ENCODE data around the gene GYPB.
"Not testable (repeated sequence)": the region's sequence is repeated elsewhere in the genome, so short reads cannot be mapped to it uniquely, and the experiment has no call there.

GYPB gene

GRCh38 chr4:144030708-144031107 lies 11.5 kb upstream of the GYPB start:
- not testable (repeated sequence) for H3K9ac ChIP-seq (ENCODE audit: low read depth, low read length); H3K9me3 ChIP-seq (ENCODE audit: control insufficient read depth, insufficient read depth, low read length); H3K4me3 ChIP-seq (ENCODE audit: low read depth, low read length); H3K36me3 ChIP-seq (ENCODE audit: control insufficient read depth, insufficient read depth, low read length); H3K27me3 ChIP-seq (ENCODE audit: control insufficient read depth, insufficient read depth, low read length); H3K4me1 ChIP-seq (ENCODE audit: control insufficient read depth, insufficient read depth, low read length)

- H3K9ac ChIP-seq (ENCODE audit: low read depth, low read length); H3K9me3 ChIP-seq (ENCODE audit: control insufficient read depth, insufficient read depth, low read length); H3K36me3 ChIP-seq (ENCODE audit: control insufficient read depth, insufficient read depth, low read length): not testable (repeated sequence)
Observed at GRCh38 chr4:144026682-144027081, 7.5 kb upstream of the GYPB start.

GRCh38 chr4:144024399-144025053 lies 5.3 kb upstream of the GYPB start:
- H3K4me3 ChIP-seq (ENCODE audit: low read depth, low read length); H3K27me3 ChIP-seq (ENCODE audit: control insufficient read depth, insufficient read depth, low read length); H3K9ac ChIP-seq (ENCODE audit: low read depth, low read length); H3K9me3 ChIP-seq (ENCODE audit: control insufficient read depth, insufficient read depth, low read length); H3K36me3 ChIP-seq (ENCODE audit: control insufficient read depth, insufficient read depth, low read length); H3K4me1 ChIP-seq (ENCODE audit: control insufficient read depth, insufficient read depth, low read length): not testable (repeated sequence)

More at GRCh38 chr4:144026682-144027081, 7.5 kb upstream of the GYPB start:
- not testable (repeated sequence) for H3K4me3 ChIP-seq (ENCODE audit: low read depth, low read length); H3K27me3 ChIP-seq (ENCODE audit: control insufficient read depth, insufficient read depth, low read length); H3K4me1 ChIP-seq (ENCODE audit: control insufficient read depth, insufficient read depth, low read length)

GRCh38 chr4:144022772-144023400 lies 3.7 kb upstream of the GYPB start:
- H3K27me3 ChIP-seq (ENCODE audit: control insufficient read depth, insufficient read depth, low read length); H3K4me1 ChIP-seq (ENCODE audit: control insufficient read depth, insufficient read depth, low read length); H3K36me3 ChIP-seq (ENCODE audit: control insufficient read depth, insufficient read depth, low read length); H3K4me3 ChIP-seq (ENCODE audit: low read depth, low read length); H3K9me3 ChIP-seq (ENCODE audit: control insufficient read depth, insufficient read depth, low read length); H3K9ac ChIP-seq (ENCODE audit: low read depth, low read length): not testable (repeated sequence)

GRCh38 chr4:144021336-144021990 lies 2.3 kb upstream of the GYPB start:
- H3K9ac ChIP-seq (ENCODE audit: low read depth, low read length); H3K27me3 ChIP-seq (ENCODE audit: control insufficient read depth, insufficient read depth, low read length): not testable (repeated sequence)

GRCh38 chr4:144018223-144019000 lies 768 bp downstream of the GYPB start:
- H3K36me3 ChIP-seq (ENCODE audit: control insufficient read depth, insufficient read depth, low read length); H3K4me3 ChIP-seq (ENCODE audit: low read depth, low read length); H3K27me3 ChIP-seq (ENCODE audit: control insufficient read depth, insufficient read depth, low read length); H3K9ac ChIP-seq (ENCODE audit: low read depth, low read length); H3K4me1 ChIP-seq (ENCODE audit: control insufficient read depth, insufficient read depth, low read length); H3K9me3 ChIP-seq (ENCODE audit: control insufficient read depth, insufficient read depth, low read length): not testable (repeated sequence)

More at GRCh38 chr4:144021336-144021990, 2.3 kb upstream of the GYPB start:
- H3K4me1 ChIP-seq (ENCODE audit: control insufficient read depth, insufficient read depth, low read length); H3K4me3 ChIP-seq (ENCODE audit: low read depth, low read length); H3K9me3 ChIP-seq (ENCODE audit: control insufficient read depth, insufficient read depth, low read length); H3K36me3 ChIP-seq (ENCODE audit: control insufficient read depth, insufficient read depth, low read length): not testable (repeated sequence)

- not testable (repeated sequence) for H3K27me3 ChIP-seq (ENCODE audit: control insufficient read depth, insufficient read depth, low read length); H3K9ac ChIP-seq (ENCODE audit: low read depth, low read length); H3K36me3 ChIP-seq (ENCODE audit: control insufficient read depth, insufficient read depth, low read length); H3K4me1 ChIP-seq (ENCODE audit: control insufficient read depth, insufficient read depth, low read length); H3K9me3 ChIP-seq (ENCODE audit: control insufficient read depth, insufficient read depth, low read length); H3K4me3 ChIP-seq (ENCODE audit: low read depth, low read length)
Observed at GRCh38 chr4:144017271-144017670, 1.9 kb downstream of the GYPB start.

- H3K4me3 ChIP-seq (ENCODE audit: low read depth, low read length); H3K4me1 ChIP-seq (ENCODE audit: control insufficient read depth, insufficient read depth, low read length); H3K9ac ChIP-seq (ENCODE audit: low read depth, low read length); H3K9me3 ChIP-seq (ENCODE audit: control insufficient read depth, insufficient read depth, low read length); H3K27me3 ChIP-seq (ENCODE audit: control insufficient read depth, insufficient read depth, low read length); H3K36me3 ChIP-seq (ENCODE audit: control insufficient read depth, insufficient read depth, low read length): not testable (repeated sequence)
Observed at GRCh38 chr4:144016057-144016605, 3.0 kb downstream of the GYPB start.

GRCh38 chr4:144014808-144015207 lies 4.4 kb downstream of the GYPB start:
- no peaks in the 10 kb centered on the region for H3K4me1 ChIP-seq (ENCODE audit: control insufficient read depth, insufficient read depth, low read length)
- H3K4me3 ChIP-seq (ENCODE audit: low read depth, low read length): no peak overlapping the region
- no peaks in the 10 kb centered on the region for H3K36me3 ChIP-seq (ENCODE audit: control insufficient read depth, insufficient read depth, low read length)
- H3K9ac ChIP-seq (ENCODE audit: low read depth, low read length): no peak overlapping the region
- no peaks in the 10 kb centered on the region for H3K27me3 ChIP-seq (ENCODE audit: control insufficient read depth, insufficient read depth, low read length)
- no peaks in the 10 kb centered on the region for H3K9me3 ChIP-seq (ENCODE audit: control insufficient read depth, insufficient read depth, low read length)

GRCh38 chr4:144008602-144009001 lies 10.6 kb downstream of the GYPB start:
- not testable (repeated sequence) for H3K4me1 ChIP-seq (ENCODE audit: control insufficient read depth, insufficient read depth, low read length); H3K4me3 ChIP-seq (ENCODE audit: low read depth, low read length); H3K36me3 ChIP-seq (ENCODE audit: control insufficient read depth, insufficient read depth, low read length); H3K9ac ChIP-seq (ENCODE audit: low read depth, low read length); H3K27me3 ChIP-seq (ENCODE audit: control insufficient read depth, insufficient read depth, low read length); H3K9me3 ChIP-seq (ENCODE audit: control insufficient read depth, insufficient read depth, low read length)

GRCh38 chr4:144007960-144008359 lies 11.2 kb downstream of the GYPB start:
- not testable (repeated sequence) for H3K9me3 ChIP-seq (ENCODE audit: control insufficient read depth, insufficient read depth, low read length); H3K27me3 ChIP-seq (ENCODE audit: control insufficient read depth, insufficient read depth, low read length); H3K9ac ChIP-seq (ENCODE audit: low read depth, low read length); H3K36me3 ChIP-seq (ENCODE audit: control insufficient read depth, insufficient read depth, low read length); H3K4me3 ChIP-seq (ENCODE audit: low read depth, low read length); H3K4me1 ChIP-seq (ENCODE audit: control insufficient read depth, insufficient read depth, low read length)

Data from iPS-15b (cell line).